Mesenchymal stem cell (in vitro differentiated cells and primary cell): Measurements from ENCODE around the gene HPSE2.

ENCODE experiments used
- DNase-seq: peaks from one replicate; pipeline ENCODE4 v3.0.0-alpha.2; 2013
- H2AFZ ChIP-seq: one replicate; pipeline ENCODE4 v1.6.1; 2013; ENCODE audit warnings: low read depth, mild to moderate bottlenecking, control low read depth, inconsistent platforms, low read length, moderate library complexity
- H2AK5ac ChIP-seq: 2 replicates; pipeline ENCODE4 v1.6.1; 2013; ENCODE audit warnings: low read length, moderate library complexity, mild to moderate bottlenecking, inconsistent platforms; ENCODE audit not compliant: severe bottlenecking
- H2BK120ac ChIP-seq: one replicate; pipeline ENCODE4 v1.6.1; 2013; ENCODE audit warnings: low read depth, mild to moderate bottlenecking, inconsistent platforms, low read length, moderate library complexity
- H2BK12ac ChIP-seq, 2 experiments: one replicate each; pipeline ENCODE4 v1.6.1; 2013; ENCODE audit warnings: inconsistent platforms in 2 of 2, low read length in 2 of 2, mild to moderate bottlenecking in 2 of 2, moderate library complexity in 2 of 2, control low read depth in 1 of 2
- H2BK15ac ChIP-seq: one replicate; pipeline ENCODE4 v1.6.1; 2013; ENCODE audit warnings: mild to moderate bottlenecking, low read depth, inconsistent platforms; ENCODE audit not compliant: poor library complexity, severe bottlenecking
- H2BK5ac ChIP-seq: 2 replicates; pipeline ENCODE4 v1.6.1; 2013; ENCODE audit warnings: low read depth, mild to moderate bottlenecking, low read length, control low read depth, inconsistent platforms; ENCODE audit not compliant: poor library complexity, severe bottlenecking
- H3K14ac ChIP-seq, 2 experiments: one replicate each; pipeline ENCODE4 v1.6.1; 2013; ENCODE audit warnings: inconsistent platforms in 2 of 2, low read length in 2 of 2, control low read depth in 1 of 2, mild to moderate bottlenecking in 1 of 2, moderate library complexity in 1 of 2
- H3K18ac ChIP-seq, 2 experiments: one replicate each; pipeline ENCODE4 v1.6.1; 2013; ENCODE audit warnings: inconsistent platforms in 2 of 2, low read length in 2 of 2, control low read depth in 1 of 2, low read depth in 1 of 2, mild to moderate bottlenecking in 1 of 2
- H3K23ac ChIP-seq, 2 experiments: one replicate each; pipeline ENCODE4 v1.6.1; 2013; ENCODE audit warnings: inconsistent platforms in 2 of 2, low read length in 2 of 2, mild to moderate bottlenecking in 2 of 2, moderate library complexity in 2 of 2, control low read depth in 1 of 2
- H3K27ac ChIP-seq: 2 replicates; pipeline ENCODE4 v1.5.1; 2013; ENCODE audit warnings: mild to moderate bottlenecking, moderate library complexity, low read length, control low read depth, inconsistent platforms; ENCODE audit not compliant: poor library complexity, severe bottlenecking
- H3K27me3 ChIP-seq, 2 experiments: 2 replicates each; pipeline versions ENCODE4 v1.6.1 to v1.7.0; 2013; ENCODE audit warnings: low read length in 2 of 2, mild to moderate bottlenecking in 2 of 2, moderate library complexity in 2 of 2, control low read depth in 1 of 2, inconsistent platforms in 1 of 2; ENCODE audit not compliant: control insufficient read depth in 1 of 2, insufficient read depth in 1 of 2
- H3K36me3 ChIP-seq, 2 experiments: 2 replicates each; pipeline versions ENCODE4 v1.6.1 to v1.7.0; 2013; ENCODE audit warnings: low read length in 2 of 2, control low read depth in 1 of 2, inconsistent platforms in 1 of 2, low read depth in 1 of 2, mild to moderate bottlenecking in 1 of 2; ENCODE audit not compliant: insufficient read depth in 2 of 2, control insufficient read depth in 1 of 2
- H3K4ac ChIP-seq, 2 experiments: one replicate each; pipeline ENCODE4 v1.6.1; 2013; ENCODE audit warnings: inconsistent platforms in 2 of 2, low read length in 2 of 2, mild to moderate bottlenecking in 2 of 2, moderate library complexity in 2 of 2, control low read depth in 1 of 2, low read depth in 1 of 2
- H3K4me1 ChIP-seq: 2 replicates; pipeline ENCODE4 v1.6.1; 2013; ENCODE audit warnings: low read depth, low read length, control low read depth; ENCODE audit not compliant: control insufficient read depth, insufficient read depth
- H3K4me2 ChIP-seq: 2 replicates; pipeline ENCODE4 v1.6.1; 2013; ENCODE audit warnings: low read length, mild to moderate bottlenecking, inconsistent platforms; ENCODE audit not compliant: poor library complexity, severe bottlenecking
- H3K4me3 ChIP-seq, 2 experiments: 2 replicates each; pipeline versions ENCODE4 v1.5.1 to v1.7.0; 2013; ENCODE audit warnings: low read length in 2 of 2, mild to moderate bottlenecking in 2 of 2, control low read depth in 1 of 2, low read depth in 1 of 2; ENCODE audit not compliant: insufficient read depth in 1 of 2
- H3K79me1 ChIP-seq: replicated peaks from 2 replicates; pipeline ENCODE4 v1.6.1; 2013; ENCODE audit warnings: mild to moderate bottlenecking, control low read depth, low read length, inconsistent platforms; ENCODE audit not compliant: poor library complexity, severe bottlenecking
- H3K9ac ChIP-seq: 2 replicates; pipeline ENCODE4 v1.7.0; 2013; ENCODE audit warnings: mild to moderate bottlenecking, low read length, moderate library complexity
- H3K9me3 ChIP-seq: 2 replicates; pipeline ENCODE4 v1.7.0; 2013; ENCODE audit warnings: mild to moderate bottlenecking, low read length; ENCODE audit not compliant: control insufficient read depth
- H4K8ac ChIP-seq: one replicate; pipeline ENCODE4 v1.6.1; 2013; ENCODE audit warnings: inconsistent platforms, mild to moderate bottlenecking, low read length, moderate library complexity
- H4K91ac ChIP-seq: one replicate; pipeline ENCODE4 v1.6.1; 2013; ENCODE audit warnings: mild to moderate bottlenecking, low read length, inconsistent platforms
- whole genome bisulfite sequencing: methylation state at CpG from one replicate; pipeline ENCODE4 v1.1.7; 2013; ENCODE audit warnings: mixed read lengths; 5-methylcytosine and 5-hydroxymethylcytosine counted together

Gene HPSE2

GRCh38 chr10:98861962-98862361, 373.7 kb downstream of the HPSE2 start:
- Histone ChIP-seq H3K79me1 (no peaks in the 10 kb centered on the region), H3K18ac (no peak overlapping the region), H3K4me1 (no peaks in the 10 kb centered on the region), H3K27ac (no peak overlapping the region), H3K9ac (no peak overlapping the region), H3K9me3 (peaks cover 14% of the 10 kb centered on the region), H2AK5ac (no peak overlapping the region), H3K4me3 (no peak overlapping the region), H3K27me3 (no peaks in the 10 kb centered on the region), H2BK15ac (no peak overlapping the region), H2BK120ac (no peak overlapping the region), H3K4ac (no peak overlapping the region), H2BK5ac (no peak overlapping the region), H2BK12ac (no peak overlapping the region), H2AFZ (no peak overlapping the region), H4K91ac (no peak overlapping the region), H3K14ac (no peak overlapping the region), H4K8ac (no peak overlapping the region), H3K23ac (no peak overlapping the region), H3K4me2 (no peak overlapping the region), H3K36me3 (no peaks in the 10 kb centered on the region)
- DNase-seq, result no peak
- 100% methylated on average over 2 of the region's 2 CpGs for WGBS

GRCh38 chr10:98858525-98858924, 377.1 kb downstream of the HPSE2 start:
- H2BK5ac ChIP-seq, result no peak overlapping the region
- no peak overlapping the region for H3K18ac ChIP-seq
- no peak overlapping the region for H3K14ac ChIP-seq
- no peak overlapping the region for H2BK15ac ChIP-seq
- DNase-seq, result no peak
- no peak overlapping the region for H2AK5ac ChIP-seq
- H2BK12ac ChIP-seq, result no peak overlapping the region
- H3K23ac ChIP-seq, result no peak overlapping the region
- H3K27me3 ChIP-seq, result peaks cover 0 to 2% of the 10 kb centered on the region in 2 experiments
- H4K91ac ChIP-seq, result no peak overlapping the region
- H2AFZ ChIP-seq, result no peak overlapping the region
- H3K36me3 ChIP-seq, result no peaks in the 10 kb centered on the region
- H4K8ac ChIP-seq, result no peak overlapping the region
- no peak overlapping the region for H3K27ac ChIP-seq
- WGBS, result no CpG with 5 or more reads among the region's 2 CpGs
- no peak overlapping the region for H2BK120ac ChIP-seq
- no peak overlapping the region for H3K4ac ChIP-seq
- H3K9ac ChIP-seq, result no peak overlapping the region
- no peaks in the 10 kb centered on the region for H3K4me1 ChIP-seq
- no peak overlapping the region for H3K4me2 ChIP-seq
- no peaks in the 10 kb centered on the region for H3K79me1 ChIP-seq
- H3K4me3 ChIP-seq, result no peak overlapping the region
- H3K9me3 ChIP-seq, result no peaks in the 10 kb centered on the region

GRCh38 chr10:98855403-98856189, 380.1 kb downstream of the HPSE2 start:
- H3K9ac ChIP-seq, result no peak overlapping the region
- no peaks in the 10 kb centered on the region for H3K4me1 ChIP-seq
- H3K23ac ChIP-seq, result no peak overlapping the region
- H2AK5ac ChIP-seq, result no peak overlapping the region
- no peaks in the 10 kb centered on the region for H3K9me3 ChIP-seq
- no peak overlapping the region for H2BK15ac ChIP-seq
- 97% methylated on average over 3 of the region's 3 CpGs for WGBS
- no peak overlapping the region for H3K4ac ChIP-seq
- no peaks in the 10 kb centered on the region for H3K36me3 ChIP-seq
- H3K27me3 ChIP-seq, result peaks cover 0 to 2% of the 10 kb centered on the region in 2 experiments
- no peak overlapping the region for H3K18ac ChIP-seq
- no peak overlapping the region for H3K14ac ChIP-seq
- no peak overlapping the region for H4K8ac ChIP-seq
- no peak overlapping the region for H4K91ac ChIP-seq
- H3K4me2 ChIP-seq, result no peak overlapping the region
- H2AFZ ChIP-seq, result no peak overlapping the region
- DNase-seq, result no peak
- no peak overlapping the region for H2BK120ac ChIP-seq
- no peak overlapping the region for H3K4me3 ChIP-seq
- H3K27ac ChIP-seq, result no peak overlapping the region
- H2BK5ac ChIP-seq, result no peak overlapping the region
- no peak overlapping the region for H2BK12ac ChIP-seq
- H3K79me1 ChIP-seq, result no peaks in the 10 kb centered on the region

- Histone ChIP-seq H3K27ac (no peak overlapping the region), H3K36me3 (no peaks in the 10 kb centered on the region)
Observed at GRCh38 chr10:98852686-98853085, 383.0 kb downstream of the HPSE2 start.

More at GRCh38 chr10:98852686-98853085, 383.0 kb downstream of the HPSE2 start:
- H2BK120ac ChIP-seq, result no peak overlapping the region
- no peak overlapping the region for H2BK12ac ChIP-seq
- no CpG with 5 or more reads among the region's 1 CpG for WGBS
- H2BK5ac ChIP-seq, result no peak overlapping the region
- H3K4ac ChIP-seq, result no peak overlapping the region
- no peaks in the 10 kb centered on the region for H3K4me1 ChIP-seq
- H3K9ac ChIP-seq, result no peak overlapping the region
- no peak for DNase-seq
- H3K14ac ChIP-seq, result no peak overlapping the region
- H3K9me3 ChIP-seq, result no peaks in the 10 kb centered on the region
- H4K91ac ChIP-seq, result no peak overlapping the region
- no peak overlapping the region for H2BK15ac ChIP-seq
- no peaks in the 10 kb centered on the region for H3K79me1 ChIP-seq
- H3K4me2 ChIP-seq, result no peak overlapping the region
- H3K4me3 ChIP-seq, result no peak overlapping the region
- no peak overlapping the region for H3K18ac ChIP-seq
- H3K27me3 ChIP-seq, result peaks cover 0 to 2% of the 10 kb centered on the region in 2 experiments
- H4K8ac ChIP-seq, result no peak overlapping the region
- no peak overlapping the region for H2AFZ ChIP-seq
- no peak overlapping the region for H2AK5ac ChIP-seq
- H3K23ac ChIP-seq, result no peak overlapping the region
